OCI-LY1 (cell line): Measurements from ENCODE around the gene PARD6B.

Experiments
- CTCF ChIP-seq: fragments of 200-600 bp; sonication (generic), shearing (Covaris generic); IDR thresholded peaks from 2 replicates; pipeline ENCODE4 v1.5.1; 2017; ENCODE audit warnings: mild to moderate bottlenecking, antibody characterized with exemption, low read length, moderate library complexity, mixed read lengths
- EZH2 ChIP-seq: fragments of 200-600 bp; sonication (generic), shearing (Covaris generic); IDR thresholded peaks from 2 replicates; pipeline ENCODE4 v1.8.0; 2017; ENCODE audit warnings: borderline replicate concordance, mixed run types, mild to moderate bottlenecking, antibody characterized with exemption, low read length, moderate library complexity, mixed read lengths

GRCh38 chr20:50794181-50794845, 62.9 kb downstream of the PARD6B start:
- no peak for TF ChIP-seq CTCF
- no peak for TF ChIP-seq EZH2
